Myocyte (in vitro differentiated cells): Measurements from ENCODE around the gene THUMPD3. TPM values are rescaled to one million over a fixed set of nuclear protein-coding genes. Genes with fewer than 3 reads are reported as not detected.
A peak's percentile ranks its signal among the peaks of the same experiment; 100 is the strongest.

Source experiments
- DNase-seq: peaks from one replicate; pipeline ENCODE4 v3.0.0-alpha.2; 2012; ENCODE audit warnings: low read depth
- polyA plus RNA-seq: library from polyadenylated mRNA; unstranded; fragments of >200 nt; gene quantifications from one replicate; pipeline ENCODE4 v1.2.1, GENCODE V29; 2012; ENCODE audit warnings: missing spikeins
- total RNA-seq: library from RNA; depleted of rRNA; stranded (reverse); fragments of >200 nt; gene quantifications from 2 replicates; pipeline ENCODE4 v1.2.3, GENCODE V29; 2014

Gene THUMPD3
- 46.9 and 53.2 TPM in 2 replicates for total RNA-seq
- 36.3 TPM for polyA plus RNA-seq

DNA sequence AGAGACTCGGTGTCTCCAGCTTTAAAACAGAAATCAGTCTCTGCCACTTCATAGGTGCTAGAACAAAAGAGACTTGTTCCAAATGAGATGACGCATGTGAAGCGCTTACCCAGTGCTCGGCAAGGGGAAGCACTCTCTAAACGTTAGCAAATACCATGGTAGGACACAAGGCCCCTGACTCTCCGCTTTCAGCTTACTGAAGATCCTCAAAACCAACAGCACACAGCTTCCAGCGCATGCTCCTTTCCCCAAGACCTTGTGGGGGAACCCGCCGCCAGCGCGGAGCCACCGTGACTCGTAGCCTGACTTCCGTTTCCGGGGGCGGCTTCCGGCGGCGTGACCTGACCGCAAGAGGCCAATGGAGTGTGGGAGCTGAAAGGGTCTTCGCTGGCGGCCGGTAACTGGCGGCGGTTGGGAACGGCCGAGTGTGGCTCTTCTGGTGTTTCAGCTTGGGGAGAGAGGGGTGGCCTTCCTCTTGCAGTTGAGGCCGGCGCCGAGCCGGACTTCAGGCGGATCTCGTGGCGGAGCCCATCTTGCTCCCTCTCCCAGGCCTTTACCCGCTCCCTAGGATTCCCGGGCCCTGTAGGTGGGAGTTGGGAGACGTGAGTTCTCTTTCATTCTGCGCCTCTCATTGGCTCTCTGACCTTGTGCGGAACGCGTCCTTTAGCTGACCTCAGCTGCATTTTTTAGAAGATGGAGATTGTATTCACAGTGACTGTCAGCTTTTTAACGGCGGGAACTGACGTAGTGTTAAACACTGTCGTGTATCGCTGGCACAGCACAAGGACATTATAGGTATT lies at the start of gene THUMPD3:
TSS of gene THUMPD3 (plus strand) at position 324 of the 800 bp plus-strand sequence. CDS start 2,015 bp downstream, outside the sequence.
- peak; percentile 93 for DNase-seq

- no peak for DNase-seq
Observed at GRCh38 chr3:9314796-9315195, 48.1 kb upstream of the THUMPD3 start.

DNA sequence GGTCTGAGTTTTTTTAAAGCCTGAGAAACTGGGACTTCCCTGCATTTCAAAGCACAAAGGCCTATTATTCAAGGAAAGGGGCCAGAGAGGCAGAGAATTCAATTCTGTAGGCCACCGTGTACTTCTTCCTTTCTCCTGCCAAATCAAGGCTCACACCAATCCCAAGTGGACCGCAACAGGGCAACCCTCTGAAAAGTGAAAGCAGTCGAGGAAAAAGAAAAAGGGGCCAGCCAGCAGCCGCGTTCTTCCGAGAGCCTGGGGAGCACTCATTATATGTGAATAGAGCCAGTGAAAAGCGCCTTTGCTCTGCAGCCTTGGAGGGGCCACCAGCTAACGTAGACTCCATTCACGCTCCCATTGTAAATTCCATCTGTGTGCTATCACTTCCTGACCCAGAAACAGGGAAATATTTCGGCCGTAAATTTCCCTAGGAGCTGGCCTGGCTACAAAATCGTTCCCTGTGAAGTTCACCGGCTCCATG lies 45.9 kb upstream of the THUMPD3 start:
- DNase-seq = peak; percentile 26

DNA sequence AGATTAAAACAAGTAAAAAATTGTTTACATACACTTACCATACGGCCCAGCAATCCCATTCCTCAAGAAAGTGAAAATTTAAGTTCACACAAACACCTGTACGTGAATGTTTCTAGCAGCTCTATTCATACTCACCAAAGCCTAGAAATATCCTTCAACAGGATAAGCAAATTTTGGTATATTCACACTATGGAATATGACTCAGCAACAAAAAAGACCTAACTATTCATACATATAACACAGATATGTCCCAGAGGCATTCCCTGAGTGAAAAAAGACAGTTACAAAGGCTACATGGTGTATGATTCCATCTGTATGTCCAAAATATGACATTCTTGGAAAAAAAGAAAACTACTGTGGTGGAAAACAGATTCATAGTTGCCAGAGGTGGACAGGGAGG lies 40.1 kb upstream of the THUMPD3 start:
- DNase-seq = no peak

GRCh38 chr3:9324944-9325343 lies 37.9 kb upstream of the THUMPD3 start:
- DNase-seq = no peak

DNA sequence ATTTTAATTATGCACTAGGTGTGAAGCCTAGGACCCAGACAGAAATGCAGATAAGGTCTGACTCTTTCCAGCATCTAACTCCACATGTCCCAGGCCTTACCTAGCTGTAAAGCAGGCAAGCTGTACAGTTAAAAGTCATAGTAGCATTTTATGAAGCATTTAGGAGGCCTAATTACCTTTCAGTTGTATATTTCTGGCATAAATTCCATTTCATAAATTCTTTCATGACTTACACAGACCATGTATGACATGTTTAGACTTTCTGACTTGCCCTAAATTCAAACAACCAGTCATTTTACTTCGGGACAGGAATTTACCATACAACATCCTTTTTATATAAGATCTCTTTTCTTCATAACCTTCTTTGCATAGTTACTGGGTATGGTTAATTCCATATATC lies 35.3 kb upstream of the THUMPD3 start:
- DNase-seq = no peak

DNA sequence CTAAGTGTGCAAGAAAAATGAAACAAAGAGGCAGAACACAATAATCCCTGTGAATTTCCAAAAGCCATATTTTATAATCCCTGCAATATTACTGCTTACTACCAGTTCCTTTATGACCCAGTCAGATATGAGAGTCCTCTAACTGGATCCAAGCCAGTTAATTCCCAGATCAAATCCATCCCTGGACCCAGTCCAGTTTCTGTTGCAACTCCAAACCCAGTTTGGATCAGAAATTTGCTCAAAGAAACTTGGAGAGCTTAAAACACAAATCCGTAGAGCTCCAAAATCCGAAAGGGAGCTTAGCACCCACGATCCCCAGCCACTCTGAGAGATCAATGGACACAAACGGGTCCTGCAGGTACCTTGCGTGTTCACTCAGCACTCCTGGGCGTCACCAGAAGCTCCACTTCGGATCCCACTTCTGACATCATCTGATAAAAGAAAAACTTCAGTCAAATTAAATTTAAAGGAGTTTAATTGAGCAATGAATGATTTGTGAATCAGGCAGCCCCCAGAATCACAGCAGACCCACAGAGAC lies 32.6 kb upstream of the THUMPD3 start:
- peak; percentile 22 for DNase-seq

DNA sequence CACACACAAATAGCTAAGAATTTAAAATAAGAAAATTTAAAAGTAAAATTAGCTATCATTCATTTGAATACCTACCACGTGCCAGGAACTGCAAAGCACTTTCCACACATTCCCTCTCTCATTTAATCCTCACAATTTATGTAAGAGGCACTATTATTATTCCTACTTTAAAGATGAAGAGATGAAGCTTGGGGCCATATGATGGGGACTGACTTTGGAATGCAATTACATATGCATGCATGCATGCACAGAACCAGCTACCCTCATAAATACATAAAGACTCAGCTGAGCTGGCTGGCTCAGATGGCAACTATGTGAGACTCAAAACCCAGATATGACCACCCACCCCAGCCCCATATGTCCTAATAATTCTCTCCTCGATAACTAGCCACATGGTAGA lies 31.7 kb upstream of the THUMPD3 start:
- no peak for DNase-seq

DNA sequence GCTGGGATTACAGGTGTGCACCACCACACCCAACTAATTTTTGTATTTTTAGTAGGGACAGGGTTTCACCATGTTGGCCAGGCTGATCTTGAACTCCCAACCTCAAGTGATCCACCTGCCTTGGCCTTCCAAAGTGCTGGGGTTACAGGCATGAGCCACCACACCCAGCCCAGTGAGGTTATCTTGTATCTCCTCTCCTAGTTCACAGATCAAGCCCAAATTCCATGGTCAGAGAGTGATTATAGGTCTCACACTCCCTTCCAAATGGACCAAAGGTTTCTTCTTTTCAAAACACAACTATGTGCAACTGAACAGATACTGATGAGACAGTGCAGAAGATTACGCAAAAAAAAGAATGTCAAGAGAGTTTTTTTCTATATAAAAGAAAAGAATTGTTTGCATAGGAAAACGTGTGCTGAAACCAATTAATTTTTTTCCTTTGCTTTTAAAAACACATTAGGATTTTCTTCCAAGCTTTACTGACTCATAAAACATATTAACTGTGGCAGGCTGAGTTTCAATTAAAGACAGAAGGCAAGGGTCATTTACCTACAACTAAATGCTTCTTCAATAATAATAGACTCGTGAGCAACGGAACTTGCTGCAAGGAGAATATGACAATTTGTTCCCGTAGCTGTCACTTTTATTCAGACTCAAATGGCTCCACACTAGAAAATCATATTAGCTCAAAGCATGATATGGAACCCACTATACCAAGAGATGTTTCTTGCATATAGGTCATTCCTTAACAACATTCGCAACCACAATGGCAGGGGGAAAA lies 30.4 kb upstream of the THUMPD3 start:
- no peak for DNase-seq

DNA sequence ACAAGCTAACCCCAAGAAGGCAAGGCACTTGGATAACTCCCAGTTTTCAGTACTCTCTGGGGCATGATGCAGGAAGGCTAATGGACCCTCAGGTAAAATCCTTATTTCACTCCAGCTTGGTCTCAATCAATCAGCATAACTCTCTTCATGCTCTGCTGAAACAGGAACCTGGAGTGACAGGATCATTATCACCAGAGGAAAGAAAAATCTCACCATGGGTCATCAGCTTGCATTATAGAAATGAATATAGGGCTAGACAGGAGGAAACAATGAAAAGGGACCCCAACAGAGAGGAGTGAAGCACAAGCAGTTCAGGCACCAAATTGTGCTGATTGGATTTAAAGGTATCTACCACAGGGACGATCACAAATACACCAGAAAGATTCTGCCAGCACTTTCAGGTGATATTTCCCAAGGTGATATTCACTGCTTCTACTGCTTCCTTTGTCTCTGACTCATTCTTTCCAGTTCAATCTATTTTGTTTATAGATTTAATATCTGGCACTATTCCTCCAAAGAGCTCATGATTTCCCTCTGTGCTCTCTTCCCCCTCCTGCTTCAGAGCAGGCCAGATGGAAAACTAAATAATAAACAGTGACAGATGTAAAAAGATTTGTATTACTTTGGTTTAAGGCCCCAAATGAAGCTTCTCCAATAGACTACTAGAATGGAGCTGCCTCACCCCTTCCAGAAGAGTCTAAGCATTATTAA lies 22.9 kb upstream of the THUMPD3 start:
- DNase-seq = no peak

DNA sequence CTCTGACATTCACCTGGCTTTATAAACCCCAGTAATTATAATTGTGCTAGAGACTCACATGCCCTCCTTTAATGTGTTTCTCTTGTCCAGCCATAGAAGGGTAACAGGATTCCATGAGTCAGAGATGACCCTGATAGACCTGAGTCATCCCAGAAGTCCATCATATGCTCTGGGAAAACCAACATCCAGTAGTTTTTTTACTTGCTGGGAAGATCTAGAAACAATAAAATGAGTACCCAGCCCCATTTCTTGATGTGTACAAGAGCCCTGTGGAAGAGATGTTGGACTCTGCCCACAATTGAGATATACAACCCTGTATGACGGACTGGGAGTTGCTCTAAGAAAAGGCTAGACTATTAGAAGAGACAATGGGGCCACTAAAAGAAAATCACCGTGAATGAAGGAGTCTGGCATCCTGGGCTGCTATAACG lies 22.4 kb upstream of the THUMPD3 start:
- peak; percentile 78 for DNase-seq

- no peak for DNase-seq
Observed at GRCh38 chr3:9342696-9343095, 20.2 kb upstream of the THUMPD3 start.

- no peak for DNase-seq
Observed at GRCh38 chr3:9343115-9343514, 19.7 kb upstream of the THUMPD3 start.

GRCh38 chr3:9345041-9345440 lies 17.8 kb upstream of the THUMPD3 start:
- no peak for DNase-seq

DNA sequence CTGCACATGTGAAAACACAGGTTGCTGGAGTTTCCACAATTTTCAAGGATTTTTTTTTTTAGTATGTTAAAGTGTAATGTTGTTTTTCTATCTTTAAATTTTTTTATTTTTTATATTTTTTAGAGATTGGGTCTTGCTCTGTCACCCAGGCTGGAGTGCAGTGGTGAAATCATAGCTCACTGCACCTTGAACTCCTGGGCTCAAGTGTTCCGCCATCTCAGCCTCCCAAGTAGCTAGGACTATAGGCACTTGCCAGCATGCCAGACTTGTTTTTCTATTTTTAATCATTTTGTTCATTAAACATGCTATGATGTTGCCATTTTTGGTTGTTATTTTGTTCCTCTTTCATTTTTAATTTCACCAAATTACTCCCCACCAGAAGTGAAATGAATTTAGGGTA lies 16.7 kb upstream of the THUMPD3 start:
- no peak for DNase-seq

DNA sequence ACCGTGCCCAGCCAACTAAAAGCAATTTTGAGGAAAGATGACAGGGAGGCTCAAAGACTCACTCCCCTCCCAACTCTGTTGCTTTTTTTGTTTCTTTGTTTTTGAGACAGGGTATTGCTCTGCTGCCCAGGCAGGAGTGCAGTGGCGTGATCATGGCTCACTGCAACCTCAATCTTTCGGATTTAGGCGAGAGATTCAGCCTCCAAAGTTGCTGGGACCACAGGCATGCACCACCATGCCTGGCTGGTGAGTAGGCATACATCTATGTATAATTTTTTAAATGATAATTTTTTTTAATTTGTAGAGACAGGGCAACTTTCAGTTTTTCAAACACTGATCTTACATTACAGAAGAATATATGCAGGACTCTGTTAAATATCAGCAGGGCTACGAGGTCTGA lies 15.8 kb upstream of the THUMPD3 start:
- DNase-seq = peak; percentile 34

- DNase-seq = peak; percentile 25
Observed at GRCh38 chr3:9347887-9348286, 15.0 kb upstream of the THUMPD3 start.

- DNase-seq = peak; percentile 90
Observed at GRCh38 chr3:9349321-9350117, 13.3 kb upstream of the THUMPD3 start.

DNA sequence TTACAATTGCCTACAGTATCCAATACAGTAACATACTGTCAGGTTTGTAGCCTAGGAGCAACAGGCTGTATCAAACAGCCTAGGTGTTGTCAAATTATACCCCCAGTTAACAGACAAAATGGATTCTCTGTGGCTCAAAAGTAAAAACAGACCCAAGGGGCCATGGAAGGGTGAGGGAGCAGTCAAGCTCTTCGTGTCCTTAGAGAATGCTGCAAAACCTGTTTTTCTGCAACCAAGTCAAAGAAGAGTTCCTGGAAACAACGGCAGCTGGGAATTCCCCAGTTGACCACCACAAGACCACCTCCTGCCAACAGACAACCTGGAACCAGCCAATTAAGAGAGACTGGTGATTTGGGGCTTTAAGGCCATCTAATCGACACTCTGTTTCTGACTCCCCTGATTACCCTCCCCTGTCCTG lies 11.1 kb upstream of the THUMPD3 start:
- DNase-seq = no peak
